SK-N-SH (cell line): ENCODE results near the gene CDR2. TPM values are rescaled to one million over a fixed set of nuclear protein-coding genes. Genes with fewer than 3 reads are reported as not detected.

ENCODE experiments used
- CTCF ChIA-PET: fragments of 300-600, 350-600 bp; formaldehyde crosslinking; extraction: SDS; loops from one replicate; lab custom pipeline; 2021; lab: Yijun Ruan, JAX
- POLR2A ChIA-PET: fragments of 350-600 bp; sonication (Branson Sonifier 250); formaldehyde crosslinking; extraction: SDS; loops from one replicate; lab custom pipeline; 2020; ENCODE audit warnings: antibody characterized with exemption, inconsistent platforms; lab: Yijun Ruan, JAX
- DNase-seq: peaks from one replicate; pipeline ENCODE4 v3.0.0; 2012
- H2AFZ ChIP-seq: fragments of 200-600 bp; sonication (generic); 2 replicates; pipeline ENCODE4 v1.8.1; 2016; ENCODE audit warnings: antibody characterized with exemption, mild to moderate bottlenecking, low read depth
- H3F3A ChIP-seq: fragments of 200-600 bp; sonication (generic); replicated peaks from 2 replicates; pipeline ENCODE3; 2016; ENCODE audit warnings: antibody characterized with exemption, mild to moderate bottlenecking; ENCODE audit not compliant: insufficient read depth
- H3K27ac ChIP-seq, 2 experiments: fragments of 200-500 bp in 1 of 2; fragments of 200-600 bp in 1 of 2; sonication (Bioruptor generic) in 1 of 2; sonication (generic), shearing (Covaris generic) in 1 of 2; 2 replicates each; pipeline versions ENCODE4 v1.5.1 to v1.6.1; 2014 to 2016; ENCODE audit warnings: low read depth in 2 of 2, inconsistent platforms in 1 of 2, low read length in 1 of 2, mild to moderate bottlenecking in 1 of 2, mixed read lengths in 1 of 2
- H3K27me3 ChIP-seq: fragments of 200-600 bp; sonication (generic), shearing (Covaris generic); 2 replicates; pipeline ENCODE4 v1.6.1; 2016; ENCODE audit warnings: mixed run types; ENCODE audit not compliant: insufficient read depth
- H3K36me3 ChIP-seq, 2 experiments: fragments of 200-500 bp in 1 of 2; fragments of 200-600 bp in 1 of 2; sonication (Bioruptor generic) in 1 of 2; sonication (generic) in 1 of 2; replicated peaks in 1 of 2; 2 replicates each; pipeline versions ENCODE3 to v1.5.1; 2014 to 2016; ENCODE audit warnings: low read length in 1 of 2, mild to moderate bottlenecking in 1 of 2; ENCODE audit not compliant: insufficient read depth in 2 of 2, control insufficient read depth in 1 of 2
- H3K4me1 ChIP-seq, 2 experiments: fragments of 200-500 bp in 1 of 2; fragments of 200-600 bp in 1 of 2; sonication (Bioruptor generic) in 1 of 2; sonication (generic), shearing (Covaris generic) in 1 of 2; 2 replicates each; pipeline versions ENCODE4 v1.5.1 to v1.6.1; 2014 to 2016; ENCODE audit warnings: low read depth in 1 of 2, low read length in 1 of 2, mixed run types in 1 of 2; ENCODE audit not compliant: insufficient read depth in 2 of 2, control insufficient read depth in 1 of 2
- H3K4me2 ChIP-seq: fragments of 200-600 bp; sonication (generic), shearing (Covaris generic); 2 replicates; pipeline ENCODE4 v1.6.1; 2017; ENCODE audit warnings: mixed run types
- H3K4me3 ChIP-seq, 2 experiments: fragments of 200-500 bp in 1 of 2; fragments of 200-600 bp in 1 of 2; sonication (Bioruptor generic) in 1 of 2; sonication (generic), shearing (Covaris generic) in 1 of 2; 2 replicates each; pipeline versions ENCODE4 v1.5.1 to v1.8.1; 2014 to 2016; ENCODE audit warnings: low read depth in 2 of 2, inconsistent platforms in 1 of 2, low read length in 1 of 2, mild to moderate bottlenecking in 1 of 2, mixed read lengths in 1 of 2, moderate library complexity in 1 of 2
- H3K79me2 ChIP-seq: fragments of 200-600 bp; sonication (generic); 2 replicates; pipeline ENCODE4 v1.8.1; 2017; ENCODE audit warnings: mild to moderate bottlenecking; ENCODE audit not compliant: insufficient read depth
- H3K9ac ChIP-seq: fragments of 200-600 bp; sonication (generic); 2 replicates; pipeline ENCODE4 v1.6.1; 2017; ENCODE audit warnings: mixed run types
- H3K9me2 ChIP-seq: fragments of 200-600 bp; sonication (generic); 2 replicates; pipeline ENCODE4 v1.6.1; 2017; ENCODE audit warnings: mixed run types
- H3K9me3 ChIP-seq: fragments of 200-600 bp; sonication (generic); 2 replicates; pipeline ENCODE4 v1.6.1; 2017; ENCODE audit warnings: mixed run types, mild to moderate bottlenecking, moderate library complexity
- H4K20me1 ChIP-seq: fragments of 200-600 bp; sonication (generic); 2 replicates; pipeline ENCODE4 v1.6.1; 2017; ENCODE audit warnings: mild to moderate bottlenecking, mixed run types; ENCODE audit not compliant: insufficient read depth
- CHD2 ChIP-seq: fragments of 150-350 bp; IDR thresholded peaks from 2 replicates; pipeline ENCODE4 v1.6.1; 2018; ENCODE audit warnings: low read length; ENCODE audit not compliant: partially characterized antibody
- ELF1 ChIP-seq: IDR thresholded peaks from 2 replicates; pipeline ENCODE4 v1.4.0; 2012
- FOSL2 ChIP-seq: IDR thresholded peaks from 2 replicates; pipeline ENCODE4 v1.4.0; 2012; ENCODE audit warnings: low read depth, mild to moderate bottlenecking, moderate library complexity, borderline replicate concordance
- FOXJ3 ChIP-seq: sonication (generic); formaldehyde crosslinking; IDR thresholded peaks from 2 replicates; pipeline ENCODE4 v1.5.1; 2020; ENCODE audit warnings: mild to moderate bottlenecking, missing genetic modification reagents
- FOXM1 ChIP-seq: IDR thresholded peaks from 2 replicates; pipeline ENCODE4 v1.4.0; 2012; ENCODE audit warnings: low read depth, mild to moderate bottlenecking
- JUND ChIP-seq: IDR thresholded peaks from 2 replicates; pipeline ENCODE4 v1.4.0; 2012
- MEF2A ChIP-seq: IDR thresholded peaks from 2 replicates; pipeline ENCODE4 v1.4.0; 2012; ENCODE audit warnings: low read depth, borderline replicate concordance
- MXI1 ChIP-seq: IDR thresholded peaks from 2 replicates; pipeline ENCODE4 v1.6.1; 2012; ENCODE audit warnings: mild to moderate bottlenecking, low read depth, low read length, improper control_type of control experiment
- NFIC ChIP-seq: IDR thresholded peaks from 2 replicates; pipeline ENCODE4 v1.4.0; 2012; ENCODE audit warnings: borderline replicate concordance
- NRF1 ChIP-seq: IDR thresholded peaks from 2 replicates; pipeline ENCODE4 v1.6.1; 2012; ENCODE audit warnings: low read depth, mild to moderate bottlenecking, low read length
- PBX3 ChIP-seq: IDR thresholded peaks from 2 replicates; pipeline ENCODE4; 2012
- RAD21 ChIP-seq: IDR thresholded peaks from 2 replicates; pipeline ENCODE4 v1.6.1; 2012; ENCODE audit warnings: mild to moderate bottlenecking, low read length
- RCOR1 ChIP-seq: fragments of 150-350 bp; IDR thresholded peaks from 2 replicates; pipeline ENCODE4 v1.6.1; 2017; ENCODE audit warnings: antibody characterized with exemption, low read length
- RFX5 ChIP-seq: IDR thresholded peaks from 2 replicates; pipeline ENCODE4 v1.6.1; 2012; ENCODE audit warnings: mild to moderate bottlenecking, improper control_type of control experiment, low read length
- TEAD4 ChIP-seq: IDR thresholded peaks from 2 replicates; pipeline ENCODE4 v1.4.0; 2012; ENCODE audit warnings: mild to moderate bottlenecking, borderline replicate concordance; ENCODE audit not compliant: insufficient read depth
- USF2 ChIP-seq: fragments of 150-350 bp; IDR thresholded peaks from 2 replicates; pipeline ENCODE4 v1.6.1; 2017; ENCODE audit warnings: antibody characterized with exemption, low read length, low read depth, borderline replicate concordance
- WGBS: methylation state at CpG from one replicate; pipeline ENCODE4 v1.1.6; 2017; ENCODE audit warnings: low lambda C conversion rate; 5-methylcytosine and 5-hydroxymethylcytosine counted together
- polyA plus RNA-seq, 3 experiments: library from polyadenylated mRNA; depleted of rRNA; stranded (reverse); fragments of >200 nt; gene quantifications; 2 replicates each; pipeline ENCODE4 v1.2.3, GENCODE V29; 2012

CDR2 gene
- polyA plus RNA-seq, 1 of the 3 experiments (the other 2 are of a cell fraction), result 30.3 TPM

DNA sequence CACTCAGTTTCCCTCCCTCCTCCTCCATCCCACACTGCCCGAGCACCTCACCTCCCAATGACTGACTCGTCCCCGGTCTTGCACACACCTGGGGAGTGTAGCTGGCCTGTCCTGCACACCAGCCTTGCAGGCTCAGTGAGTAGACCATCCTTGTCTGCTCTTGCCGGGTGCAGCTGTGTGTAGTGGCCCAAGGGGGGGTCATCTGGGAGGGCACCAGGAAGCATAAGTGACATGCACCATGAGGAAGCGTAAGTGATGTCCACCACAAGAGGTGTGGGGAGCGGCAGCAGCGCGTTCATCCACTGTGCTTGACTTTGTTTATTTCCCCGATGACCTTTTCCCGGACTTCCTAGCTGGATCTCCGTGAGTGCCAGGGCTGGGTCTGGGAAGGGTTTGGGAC lies 45.5 kb upstream of the CDR2 start:
- H3K9me3 ChIP-seq, result no peaks in the 10 kb centered on the region
- H3K27ac ChIP-seq, result no peak overlapping the region
- TF ChIP-seq RCOR1 (no peak), FOSL2 (no peak), ELF1 (no peak), MEF2A (no peak), NRF1 (no peak), RFX5 (no peak), JUND (no peak), FOXJ3 (CRISPR knock-in tag) (no peak), MXI1 (no peak), NFIC (no peak), USF2 (no peak), CHD2 (no peak)
- TF ChIP-seq, all 33 proteins: peak for 0
- H3K4me3 ChIP-seq, result no peak overlapping the region
- ChIA-PET POLR2A (no interaction called here), CTCF (interaction anchor here (0.6 kb wide), 1 partner anchor 709 kb away, joined by 4 read pairs; no protein-coding TSS in a partner anchor)
- peaks cover 4 to 10% of the 10 kb centered on the region in 2 experiments for H3K36me3 ChIP-seq
- no peaks in the 10 kb centered on the region for H3K27me3 ChIP-seq
- no peaks in the 10 kb centered on the region for H3K79me2 ChIP-seq
- no peaks in the 10 kb centered on the region for H4K20me1 ChIP-seq
- no peak overlapping the region for H2AFZ ChIP-seq
- H3K4me2 ChIP-seq, result no peak overlapping the region
- no peaks in the 10 kb centered on the region for H3K9me2 ChIP-seq
- H3F3A ChIP-seq, result peaks cover 6% of the 10 kb centered on the region
- no peak overlapping the region for H3K9ac ChIP-seq
- no peak for DNase-seq
- 96% methylated on average over 11 of the region's 11 CpGs for WGBS
- H3K4me1 ChIP-seq, result no peaks in the 10 kb centered on the region; a peak in 1 of 4 replicates

GRCh38 chr16:22418826-22419225 lies 44.4 kb upstream of the CDR2 start:
- Histone ChIP-seq H3K36me3 (peaks cover 4 to 10% of the 10 kb centered on the region in 2 experiments), H3K9me3 (no peaks in the 10 kb centered on the region), H4K20me1 (no peaks in the 10 kb centered on the region)
- TF ChIP-seq MEF2A (no peak), USF2 (no peak), TEAD4 (no peak), PBX3 (no peak), FOXM1 (no peak), RAD21 (no peak), FOSL2 (no peak)
- TF ChIP-seq, all 33 proteins: peak for 0
- Histone ChIP-seq H3K27ac (no peak overlapping the region), H3K27me3 (no peaks in the 10 kb centered on the region), H3F3A (peaks cover 6% of the 10 kb centered on the region), H3K4me1 (no peaks in the 10 kb centered on the region), H3K4me2 (no peak overlapping the region), H3K4me3 (no peak overlapping the region), H3K79me2 (no peaks in the 10 kb centered on the region), H3K9ac (no peak overlapping the region), H2AFZ (no peak overlapping the region), H3K9me2 (no peaks in the 10 kb centered on the region)
- ChIA-PET POLR2A (no interaction called here), CTCF (no interaction called here)
- no peak for DNase-seq
- 87% methylated on average over 3 of the region's 3 CpGs for WGBS
